Breast epithelium (tissue), 3 donors: ENCODE measurements around the gene SCG2.

ENCODE experiments used
- POLR2A ChIP-seq: fragments of 450-650 bp; IDR thresholded peaks from one replicate; pipeline ENCODE4 v1.6.1; 2016; ENCODE audit warnings: antibody characterized with exemption, mild to moderate bottlenecking, moderate library complexity
- POLR2AphosphoS5 ChIP-seq, 3 donors: sonication (generic); formaldehyde crosslinking; IDR thresholded peaks; one replicate each; pipeline ENCODE4 v1.6.1; 2017; ENCODE audit warnings: antibody characterized with exemption in 3 of 3
- TF ChIP-seq, protein P1 (sequence below), 3 donors: fragments of 450-650 bp; IDR thresholded peaks; one replicate each; pipeline ENCODE4 v1.5.1; 2016 to 2017; ENCODE audit warnings: antibody characterized with exemption in 3 of 3, mild to moderate bottlenecking in 3 of 3, moderate library complexity in 3 of 3

DNA sequence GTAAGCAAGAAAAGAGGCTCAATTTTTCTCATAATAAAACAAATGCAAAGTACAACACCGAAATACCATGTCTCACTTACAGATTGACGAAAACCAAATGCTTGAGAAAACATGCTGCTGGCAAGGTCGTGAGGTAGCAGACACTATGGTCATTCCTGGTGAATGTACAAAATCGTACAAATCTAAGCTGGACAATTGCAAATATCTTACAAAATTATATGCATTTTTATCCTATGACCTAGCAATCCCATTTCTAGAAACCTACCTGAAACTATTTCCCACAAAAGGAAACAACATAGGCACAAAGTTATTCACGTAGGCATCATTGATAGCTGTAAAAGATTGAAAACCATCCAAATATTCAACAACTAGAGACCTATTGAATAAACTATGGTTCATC is 54.0 kb downstream of the SCG2 start:
- TF ChIP-seq, protein P1, sequence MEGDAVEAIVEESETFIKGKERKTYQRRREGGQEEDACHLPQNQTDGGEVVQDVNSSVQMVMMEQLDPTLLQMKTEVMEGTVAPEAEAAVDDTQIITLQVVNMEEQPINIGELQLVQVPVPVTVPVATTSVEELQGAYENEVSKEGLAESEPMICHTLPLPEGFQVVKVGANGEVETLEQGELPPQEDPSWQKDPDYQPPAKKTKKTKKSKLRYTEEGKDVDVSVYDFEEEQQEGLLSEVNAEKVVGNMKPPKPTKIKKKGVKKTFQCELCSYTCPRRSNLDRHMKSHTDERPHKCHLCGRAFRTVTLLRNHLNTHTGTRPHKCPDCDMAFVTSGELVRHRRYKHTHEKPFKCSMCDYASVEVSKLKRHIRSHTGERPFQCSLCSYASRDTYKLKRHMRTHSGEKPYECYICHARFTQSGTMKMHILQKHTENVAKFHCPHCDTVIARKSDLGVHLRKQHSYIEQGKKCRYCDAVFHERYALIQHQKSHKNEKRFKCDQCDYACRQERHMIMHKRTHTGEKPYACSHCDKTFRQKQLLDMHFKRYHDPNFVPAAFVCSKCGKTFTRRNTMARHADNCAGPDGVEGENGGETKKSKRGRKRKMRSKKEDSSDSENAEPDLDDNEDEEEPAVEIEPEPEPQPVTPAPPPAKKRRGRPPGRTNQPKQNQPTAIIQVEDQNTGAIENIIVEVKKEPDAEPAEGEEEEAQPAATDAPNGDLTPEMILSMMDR (IDR thresholded peaks at IDR 0.05), result no peak
- TF ChIP-seq POLR2A, result no peak
- TF ChIP-seq POLR2AphosphoS5 (IDR thresholded peaks at IDR 0.05), result no peak
